ENCODE results near the gene TMEM42.

The TMEM42 gene

DNA sequence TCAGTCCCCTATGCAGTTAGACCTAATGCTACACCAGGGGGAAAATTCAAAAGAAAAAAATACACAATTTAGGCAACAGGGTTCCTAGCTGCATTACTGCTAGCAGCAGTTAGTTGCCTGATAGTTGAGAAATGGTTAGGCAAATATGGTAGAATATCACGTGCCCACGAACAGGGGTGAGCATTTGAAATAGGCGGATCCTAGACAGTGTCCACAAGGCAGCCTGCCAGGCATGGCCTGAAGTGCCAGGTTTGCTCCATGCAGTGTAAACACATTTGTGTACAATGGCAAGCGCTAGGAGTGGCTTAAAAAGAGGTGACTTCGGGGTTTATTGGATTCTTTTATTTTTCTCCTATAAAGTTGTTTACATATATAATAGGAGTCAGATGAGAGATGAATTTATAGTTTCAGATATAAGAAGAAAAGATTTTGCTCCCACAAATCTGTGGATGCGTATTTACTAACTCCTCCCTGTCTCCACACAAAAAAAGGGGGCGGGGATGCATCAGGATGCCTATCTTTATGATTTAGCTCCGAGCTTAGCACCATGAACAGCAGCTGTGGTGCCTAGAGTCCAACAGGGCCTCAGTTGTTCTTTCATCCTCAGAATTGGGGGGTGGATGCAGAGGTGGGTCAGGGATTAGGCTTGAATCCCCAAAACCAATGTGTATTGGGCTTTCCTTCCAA is 8.8 kb downstream of the TMEM42 start:
- Histone ChIP-seq H3K27me3 (ENCODE audit: control insufficient read depth, insufficient read depth, low read length) (no peaks in the 10 kb centered on the region), H3K27ac (ENCODE audit: low read length) (no peak overlapping the region), H3K9me3 (ENCODE audit: control insufficient read depth, insufficient read depth, low read length) (no peaks in the 10 kb centered on the region), H3K36me3 (ENCODE audit: control insufficient read depth, insufficient read depth, low read length) (no peaks in the 10 kb centered on the region), H3K4me3 (ENCODE audit: low read length) (no peak overlapping the region), H3K4me1 (ENCODE audit: control insufficient read depth, insufficient read depth, low read length) (no peaks in the 10 kb centered on the region)
- no peak for DNase-seq (ENCODE audit: low read depth, low spot score)
- WGBS (ENCODE audit: insufficient coverage, insufficient read length): no CpG with 5 or more reads among the region's 8 CpGs

DNA sequence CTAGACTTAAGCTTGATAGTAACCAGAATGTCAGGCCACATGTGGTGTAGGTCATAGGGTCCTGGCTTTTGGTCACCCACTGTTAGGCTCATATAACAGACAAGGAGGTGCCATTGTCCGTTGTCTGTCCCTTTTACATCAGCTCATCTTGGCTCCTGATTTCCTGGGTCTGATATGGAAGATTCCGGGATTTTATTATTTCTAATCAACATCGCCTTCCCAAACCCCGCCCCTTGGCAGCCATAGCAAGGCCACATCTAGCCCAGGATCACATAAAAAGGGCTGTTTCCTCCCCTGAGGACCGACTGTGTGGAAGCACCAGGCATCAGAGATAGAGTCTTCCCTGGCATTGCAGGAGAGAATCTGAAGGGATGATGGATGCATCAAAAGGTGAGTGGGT is 12.6 kb downstream of the TMEM42 start, which contains the start of gene TGM4:
Gene TGM4, plus strand, starts transcription at position 301 of the 400 bp plus-strand sequence. Its CDS starts 71 bp downstream, at position 372.
- Histone ChIP-seq H3K36me3 (ENCODE audit: control insufficient read depth, insufficient read depth, low read length) (no peaks in the 10 kb centered on the region), H3K27ac (ENCODE audit: low read length) (no peak within 1 kb of the TSS), H3K27me3 (ENCODE audit: control insufficient read depth, insufficient read depth, low read length) (no peaks in the 10 kb centered on the region), H3K4me3 (ENCODE audit: low read length) (no peak within 1 kb of the TSS), H3K9me3 (ENCODE audit: control insufficient read depth, insufficient read depth, low read length) (no peaks in the 10 kb centered on the region), H3K4me1 (ENCODE audit: control insufficient read depth, insufficient read depth, low read length) (no peaks in the 10 kb centered on the region)
- DNase-seq (ENCODE audit: low read depth, low spot score): no peak
- no CpG with 5 or more reads among the region's 5 CpGs for WGBS (ENCODE audit: insufficient coverage, insufficient read length)

DNA sequence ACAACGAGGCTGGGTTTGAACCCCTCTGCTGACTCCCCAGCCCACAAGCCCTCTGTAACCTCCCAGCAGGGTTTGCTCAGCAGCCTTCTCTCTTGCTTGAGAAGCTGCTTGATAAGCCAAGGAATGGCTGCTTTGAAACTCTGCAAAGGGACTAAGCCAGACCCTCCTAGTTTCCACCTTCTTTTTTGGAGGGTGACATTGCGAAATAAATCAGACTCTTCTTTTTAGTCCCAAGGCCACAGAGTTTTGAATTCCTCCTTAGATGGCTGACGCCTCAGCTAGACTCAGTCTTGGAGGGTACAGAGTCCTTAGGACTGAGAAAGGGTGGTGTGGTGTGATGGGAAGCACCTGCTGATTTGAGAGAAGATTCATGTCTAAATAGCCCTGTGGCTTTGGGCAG is 13.9 kb downstream of the TMEM42 start:
- DNase-seq (ENCODE audit: low read depth, low spot score): no peak
- no CpG with 5 or more reads among the region's 3 CpGs for WGBS (ENCODE audit: insufficient coverage, insufficient read length)
- Histone ChIP-seq H3K9me3 (ENCODE audit: control insufficient read depth, insufficient read depth, low read length) (no peaks in the 10 kb centered on the region), H3K27me3 (ENCODE audit: control insufficient read depth, insufficient read depth, low read length) (no peaks in the 10 kb centered on the region), H3K4me1 (ENCODE audit: control insufficient read depth, insufficient read depth, low read length) (no peaks in the 10 kb centered on the region), H3K36me3 (ENCODE audit: control insufficient read depth, insufficient read depth, low read length) (no peaks in the 10 kb centered on the region), H3K27ac (ENCODE audit: low read length) (no peak overlapping the region), H3K4me3 (ENCODE audit: low read length) (no peak overlapping the region)

DNA sequence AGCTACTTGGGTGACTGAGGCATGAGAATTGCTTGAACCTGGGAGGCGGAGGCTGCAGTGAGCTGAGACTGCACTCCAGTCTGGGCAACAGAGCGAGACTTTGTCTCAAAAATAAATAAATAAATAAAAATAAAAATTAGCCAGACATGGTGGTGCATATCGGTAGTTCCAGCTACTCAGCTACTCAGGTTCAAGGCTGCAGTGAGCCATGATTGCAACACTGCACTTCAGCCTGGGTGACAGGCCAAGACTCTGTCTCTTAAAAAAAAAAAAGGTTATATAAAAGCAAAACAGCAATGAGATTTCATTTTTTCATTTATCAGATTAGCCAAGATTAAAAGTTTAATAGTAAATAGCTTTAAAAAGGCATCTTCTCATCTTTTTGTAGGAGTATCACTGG is 15.6 kb downstream of the TMEM42 start:
- no peaks in the 10 kb centered on the region for H3K36me3 ChIP-seq (ENCODE audit: control insufficient read depth, insufficient read depth, low read length)
- H3K27me3 ChIP-seq (ENCODE audit: control insufficient read depth, insufficient read depth, low read length): no peaks in the 10 kb centered on the region
- DNase-seq (ENCODE audit: low read depth, low spot score): no peak
- no peaks in the 10 kb centered on the region for H3K4me1 ChIP-seq (ENCODE audit: control insufficient read depth, insufficient read depth, low read length)
- H3K27ac ChIP-seq (ENCODE audit: low read length): no peak overlapping the region
- no CpG with 5 or more reads among the region's 3 CpGs for WGBS (ENCODE audit: insufficient coverage, insufficient read length)
- no peaks in the 10 kb centered on the region for H3K9me3 ChIP-seq (ENCODE audit: control insufficient read depth, insufficient read depth, low read length)
- no peak overlapping the region for H3K4me3 ChIP-seq (ENCODE audit: low read length)

DNA sequence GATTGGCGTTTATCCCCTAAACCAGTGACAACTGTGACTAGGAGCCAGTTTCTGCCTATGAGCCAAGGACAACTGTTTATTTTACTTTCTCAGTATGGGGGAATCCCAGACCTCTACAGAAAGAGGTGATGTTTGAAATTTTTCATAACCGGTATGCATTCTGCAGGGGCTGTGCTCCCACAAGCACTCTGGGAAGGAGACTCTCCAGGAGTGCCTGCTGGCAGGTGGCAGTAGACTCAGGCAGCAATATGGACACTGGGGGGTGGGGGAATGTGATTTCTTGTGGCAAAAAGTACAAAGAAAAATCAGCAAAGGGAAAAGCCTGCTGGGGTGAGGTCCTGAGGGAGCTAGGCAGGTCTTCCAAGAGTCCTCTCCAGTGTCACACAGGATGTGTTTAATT is 18.6 kb downstream of the TMEM42 start:
- no peak for DNase-seq (ENCODE audit: low read depth, low spot score)
- no peak overlapping the region for H3K27ac ChIP-seq (ENCODE audit: low read length)
- WGBS (ENCODE audit: insufficient coverage, insufficient read length): no CpG with 5 or more reads among the region's 2 CpGs

DNA sequence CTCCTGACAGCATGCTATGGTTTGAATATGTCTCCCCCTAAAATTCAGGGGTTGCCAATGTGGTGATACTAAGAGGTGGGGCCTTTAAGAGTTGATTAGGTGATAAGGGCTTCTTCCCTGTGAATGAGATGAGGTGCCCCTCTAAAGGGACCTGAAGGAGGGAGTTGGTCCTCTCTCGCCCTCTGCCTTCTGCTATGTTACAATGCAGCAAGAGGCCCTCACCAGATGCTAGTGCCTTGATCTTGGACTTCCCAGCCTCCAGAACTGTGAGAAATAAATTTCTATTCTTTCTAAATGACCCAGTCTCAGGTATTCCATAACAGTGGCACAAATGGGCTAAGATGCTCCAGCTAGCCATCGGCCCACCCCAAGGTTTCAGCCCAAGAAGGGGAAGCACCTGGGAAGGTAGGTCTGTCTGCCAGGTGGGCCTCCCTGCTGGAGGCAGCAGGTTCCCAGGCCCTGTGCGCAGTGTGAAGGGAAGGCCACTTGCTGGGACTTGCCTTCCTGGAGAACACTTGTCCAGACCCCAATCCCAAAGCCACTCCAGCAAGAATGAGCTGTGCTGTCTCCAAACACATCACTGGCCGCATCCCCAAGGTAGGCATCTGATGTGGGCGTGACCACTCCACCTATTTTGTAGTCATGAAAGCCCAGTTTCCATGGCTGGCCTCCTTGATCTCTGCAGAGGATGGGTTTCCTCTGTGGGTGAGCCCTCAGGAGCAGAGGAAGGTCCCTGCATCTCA is 21.7 kb downstream of the TMEM42 start:
- Histone ChIP-seq H3K36me3 (ENCODE audit: control insufficient read depth, insufficient read depth, low read length) (no peaks in the 10 kb centered on the region), H3K4me1 (ENCODE audit: control insufficient read depth, insufficient read depth, low read length) (no peaks in the 10 kb centered on the region), H3K4me3 (ENCODE audit: low read length) (no peak overlapping the region), H3K27me3 (ENCODE audit: control insufficient read depth, insufficient read depth, low read length) (no peaks in the 10 kb centered on the region), H3K9me3 (ENCODE audit: control insufficient read depth, insufficient read depth, low read length) (no peaks in the 10 kb centered on the region), H3K27ac (ENCODE audit: low read length) (no peak overlapping the region)
- WGBS (ENCODE audit: insufficient coverage, insufficient read length): no CpG with 5 or more reads among the region's 5 CpGs
- DNase-seq (ENCODE audit: low read depth, low spot score): no peak

More for the DNA sequence above, 18.6 kb downstream of the TMEM42 start:
- Histone ChIP-seq H3K9me3 (ENCODE audit: control insufficient read depth, insufficient read depth, low read length) (no peaks in the 10 kb centered on the region), H3K4me3 (ENCODE audit: low read length) (no peak overlapping the region), H3K27me3 (ENCODE audit: control insufficient read depth, insufficient read depth, low read length) (no peaks in the 10 kb centered on the region), H3K36me3 (ENCODE audit: control insufficient read depth, insufficient read depth, low read length) (no peaks in the 10 kb centered on the region), H3K4me1 (ENCODE audit: control insufficient read depth, insufficient read depth, low read length) (no peaks in the 10 kb centered on the region)

DNA sequence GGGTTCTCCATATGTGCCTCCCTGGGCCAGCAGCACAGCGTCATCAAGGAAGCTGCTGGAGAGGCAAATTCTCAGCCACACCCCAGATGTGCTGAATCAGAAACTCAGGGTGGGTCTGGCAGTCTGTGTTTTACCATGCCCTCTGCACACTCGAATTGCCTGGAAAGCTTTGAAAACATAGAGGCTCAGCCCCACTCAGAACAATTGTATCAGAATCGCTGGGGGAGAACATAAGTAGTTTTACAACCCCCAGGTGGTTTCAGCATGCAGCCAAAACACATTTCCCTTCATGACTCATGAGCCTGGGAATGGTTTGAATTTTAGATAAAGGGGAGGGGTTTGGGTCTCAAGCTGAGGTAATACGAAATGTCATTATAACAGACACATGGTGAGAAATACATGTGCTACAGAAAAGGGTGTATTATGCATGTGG is 22.3 kb downstream of the TMEM42 start:
- no peaks in the 10 kb centered on the region for H3K36me3 ChIP-seq (ENCODE audit: control insufficient read depth, insufficient read depth, low read length)
- no peak overlapping the region for H3K4me3 ChIP-seq (ENCODE audit: low read length)
- H3K9me3 ChIP-seq (ENCODE audit: control insufficient read depth, insufficient read depth, low read length): no peaks in the 10 kb centered on the region
- H3K4me1 ChIP-seq (ENCODE audit: control insufficient read depth, insufficient read depth, low read length): no peaks in the 10 kb centered on the region
- H3K27me3 ChIP-seq (ENCODE audit: control insufficient read depth, insufficient read depth, low read length): no peaks in the 10 kb centered on the region
- no peak overlapping the region for H3K27ac ChIP-seq (ENCODE audit: low read length)
- no CpG with 5 or more reads among the region's 4 CpGs for WGBS (ENCODE audit: insufficient coverage, insufficient read length)
- DNase-seq (ENCODE audit: low read depth, low spot score): no peak

DNA sequence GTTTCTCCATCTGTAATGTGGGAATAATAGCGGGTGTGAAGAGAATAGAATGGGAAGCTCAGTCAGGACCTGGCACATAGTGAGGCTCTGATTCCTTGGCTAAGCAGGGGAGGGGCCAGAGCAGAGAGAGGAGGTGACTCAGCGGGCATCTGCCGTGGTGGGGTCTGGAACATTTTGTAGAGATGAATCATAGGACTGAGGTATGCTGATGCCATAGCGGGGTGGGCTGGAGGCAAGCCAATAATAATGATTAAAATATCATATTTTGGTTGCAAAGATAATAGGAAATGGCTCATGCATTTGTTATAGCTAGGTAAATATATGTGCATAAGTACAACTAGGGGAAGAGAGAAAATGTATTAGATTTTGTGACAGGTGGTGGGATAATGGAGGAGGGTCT is 23.9 kb downstream of the TMEM42 start:
- H3K27ac ChIP-seq (ENCODE audit: low read length): no peak overlapping the region
- H3K4me3 ChIP-seq (ENCODE audit: low read length): no peak overlapping the region
- H3K36me3 ChIP-seq (ENCODE audit: control insufficient read depth, insufficient read depth, low read length): no peaks in the 10 kb centered on the region
- no CpG with 5 or more reads among the region's 4 CpGs for WGBS (ENCODE audit: insufficient coverage, insufficient read length)
- DNase-seq (ENCODE audit: low read depth, low spot score): no peak
- H3K4me1 ChIP-seq (ENCODE audit: control insufficient read depth, insufficient read depth, low read length): no peaks in the 10 kb centered on the region
- no peaks in the 10 kb centered on the region for H3K27me3 ChIP-seq (ENCODE audit: control insufficient read depth, insufficient read depth, low read length)
- no peaks in the 10 kb centered on the region for H3K9me3 ChIP-seq (ENCODE audit: control insufficient read depth, insufficient read depth, low read length)

DNA sequence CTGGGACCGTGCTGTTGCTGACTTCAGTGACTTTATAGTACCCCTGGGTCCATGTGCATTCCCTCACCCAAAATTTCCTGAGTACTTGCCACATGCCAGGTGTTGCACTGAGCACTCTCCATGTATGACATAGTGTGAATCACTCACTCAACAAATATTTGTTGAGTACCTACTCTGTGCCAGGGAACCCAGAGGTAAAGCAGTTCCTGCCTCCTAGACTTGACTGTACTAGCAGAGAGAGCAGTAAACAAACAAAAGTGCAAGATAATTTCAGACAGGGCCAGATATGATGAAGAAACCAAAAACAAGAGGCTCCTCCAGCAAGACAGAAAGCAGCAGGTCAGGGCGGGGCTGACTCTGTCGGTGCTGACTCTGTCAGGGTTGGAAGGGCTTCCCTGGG is 24.8 kb downstream of the TMEM42 start:
- no CpG with 5 or more reads among the region's 3 CpGs for WGBS (ENCODE audit: insufficient coverage, insufficient read length)
- Histone ChIP-seq H3K36me3 (ENCODE audit: control insufficient read depth, insufficient read depth, low read length) (no peaks in the 10 kb centered on the region), H3K27me3 (ENCODE audit: control insufficient read depth, insufficient read depth, low read length) (no peaks in the 10 kb centered on the region), H3K4me3 (ENCODE audit: low read length) (no peak overlapping the region), H3K9me3 (ENCODE audit: control insufficient read depth, insufficient read depth, low read length) (no peaks in the 10 kb centered on the region), H3K27ac (ENCODE audit: low read length) (no peak overlapping the region), H3K4me1 (ENCODE audit: control insufficient read depth, insufficient read depth, low read length) (no peaks in the 10 kb centered on the region)
- DNase-seq (ENCODE audit: low read depth, low spot score): no peak

DNA sequence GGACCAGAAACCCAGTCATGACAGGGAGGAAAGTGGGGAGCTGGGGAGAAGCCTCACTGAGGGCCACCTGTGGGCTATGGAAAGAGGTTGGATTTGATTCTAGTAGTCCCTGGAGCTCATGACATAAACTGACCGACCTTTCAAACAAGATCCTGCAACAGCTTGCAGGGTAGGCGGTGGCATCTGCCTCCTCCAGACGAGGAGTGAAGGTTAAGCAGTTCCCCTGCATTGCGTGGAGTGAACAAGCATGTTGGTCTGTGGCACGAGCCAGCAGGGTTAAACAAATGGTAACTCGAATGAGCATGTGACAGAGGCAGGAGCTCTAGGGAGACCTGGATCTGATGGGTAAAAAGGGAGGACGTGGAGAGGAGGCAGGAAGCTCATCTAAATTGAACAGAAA is 25.4 kb downstream of the TMEM42 start:
- Histone ChIP-seq H3K27me3 (ENCODE audit: control insufficient read depth, insufficient read depth, low read length) (no peaks in the 10 kb centered on the region), H3K4me3 (ENCODE audit: low read length) (no peak overlapping the region), H3K9me3 (ENCODE audit: control insufficient read depth, insufficient read depth, low read length) (no peaks in the 10 kb centered on the region), H3K36me3 (ENCODE audit: control insufficient read depth, insufficient read depth, low read length) (no peaks in the 10 kb centered on the region), H3K27ac (ENCODE audit: low read length) (no peak overlapping the region), H3K4me1 (ENCODE audit: control insufficient read depth, insufficient read depth, low read length) (no peaks in the 10 kb centered on the region)
- no peak for DNase-seq (ENCODE audit: low read depth, low spot score)
- WGBS (ENCODE audit: insufficient coverage, insufficient read length): no CpG with 5 or more reads among the region's 7 CpGs

Measured in iPS DF 6.9 (cell line).